ENCODE data around the gene ABHD12B.

DNA sequence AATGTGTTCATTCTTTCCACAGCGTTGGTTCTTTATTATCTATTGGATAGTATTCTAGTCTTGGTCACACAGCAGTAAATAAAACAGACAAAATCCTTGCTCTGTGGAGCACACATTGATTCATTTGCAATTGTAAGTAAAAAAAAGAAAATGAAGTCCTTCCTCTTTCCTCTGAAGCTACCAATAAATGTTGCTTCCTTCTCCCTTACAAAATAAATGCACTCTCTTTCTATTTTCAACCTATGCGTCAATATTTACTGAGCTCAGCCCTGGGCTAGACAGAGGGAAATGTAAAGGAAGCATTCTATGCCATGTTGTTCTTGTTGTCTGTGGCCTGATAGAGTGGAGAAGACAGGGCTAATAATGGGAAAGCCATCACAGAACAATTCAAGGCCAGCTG is 2.9 kb downstream of the ABHD12B start:
- TF ChIP-seq, protein P1, sequence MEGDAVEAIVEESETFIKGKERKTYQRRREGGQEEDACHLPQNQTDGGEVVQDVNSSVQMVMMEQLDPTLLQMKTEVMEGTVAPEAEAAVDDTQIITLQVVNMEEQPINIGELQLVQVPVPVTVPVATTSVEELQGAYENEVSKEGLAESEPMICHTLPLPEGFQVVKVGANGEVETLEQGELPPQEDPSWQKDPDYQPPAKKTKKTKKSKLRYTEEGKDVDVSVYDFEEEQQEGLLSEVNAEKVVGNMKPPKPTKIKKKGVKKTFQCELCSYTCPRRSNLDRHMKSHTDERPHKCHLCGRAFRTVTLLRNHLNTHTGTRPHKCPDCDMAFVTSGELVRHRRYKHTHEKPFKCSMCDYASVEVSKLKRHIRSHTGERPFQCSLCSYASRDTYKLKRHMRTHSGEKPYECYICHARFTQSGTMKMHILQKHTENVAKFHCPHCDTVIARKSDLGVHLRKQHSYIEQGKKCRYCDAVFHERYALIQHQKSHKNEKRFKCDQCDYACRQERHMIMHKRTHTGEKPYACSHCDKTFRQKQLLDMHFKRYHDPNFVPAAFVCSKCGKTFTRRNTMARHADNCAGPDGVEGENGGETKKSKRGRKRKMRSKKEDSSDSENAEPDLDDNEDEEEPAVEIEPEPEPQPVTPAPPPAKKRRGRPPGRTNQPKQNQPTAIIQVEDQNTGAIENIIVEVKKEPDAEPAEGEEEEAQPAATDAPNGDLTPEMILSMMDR (IDR thresholded peaks at IDR 0.05): no peak
- no peak for TF ChIP-seq POLR2A (IDR thresholded peaks at IDR 0.05)

All from lower leg skin (tissue), 3 donors.